ENCODE results near the gene ECSCR. TPM values are rescaled to one million over a fixed set of nuclear protein-coding genes. Genes with fewer than 3 reads are reported as not detected.

The ECSCR gene
- total RNA-seq, 1 experiment from 2014 or later = not detected

GRCh38 chr5:139415869-139416268 is 46.7 kb downstream of the ECSCR start:
- POLR2A ChIA-PET = interaction anchor here (0.7 to 3.4 kb wide), 6 partner anchors 9 to 446 kb away, joined by 3 to 16 read pairs (median 4); partner anchors contain the start of genes SPATA24 and UBE2D2
- Mint-ChIP-seq H3K4me1 (ENCODE audit: insufficient read depth, unreplicated experiment) (no peaks in the 10 kb centered on the region), H3K9me3 (ENCODE audit: unreplicated experiment) (no peaks in the 10 kb centered on the region), H3K27me3 (ENCODE audit: insufficient read depth, unreplicated experiment) (no peaks in the 10 kb centered on the region), H3K36me3 (ENCODE audit: insufficient read depth, unreplicated experiment) (peaks cover 12% of the 10 kb centered on the region), H3K4me3 (ENCODE audit: unreplicated experiment) (no peak overlapping the region), H3K27ac (ENCODE audit: low read depth, unreplicated experiment) (no peak overlapping the region)
- DNase-seq (ENCODE audit: unreplicated experiment) = no peak
- no TSS peak for BruUV-seq (replicated peaks)
- CTCF ChIA-PET = interaction anchor here (1.0 to 11.6 kb wide), 2 partner anchors 12 to 98 kb away, joined by 4 to 434 read pairs; partner anchors contain the start of gene SPATA24
- TF ChIP-seq CTCF (IDR thresholded peaks at IDR 0.05; ENCODE audit: unreplicated experiment) = no peak
- intact Hi-C loops (cut with micrococcal nuclease) = no loop called here

GRCh38 chr5:139415221-139415861 is 47.2 kb downstream of the ECSCR start:
- POLR2A ChIA-PET = interaction anchor here (0.7 to 3.4 kb wide), 5 partner anchors 9 to 445 kb away, joined by 3 to 16 read pairs (median 4); partner anchors contain the start of genes SPATA24 and UBE2D2
- peaks cover 12% of the 10 kb centered on the region for H3K36me3 Mint-ChIP-seq (ENCODE audit: insufficient read depth, unreplicated experiment)
- no peaks in the 10 kb centered on the region for H3K27me3 Mint-ChIP-seq (ENCODE audit: insufficient read depth, unreplicated experiment)
- no peaks in the 10 kb centered on the region for H3K4me1 Mint-ChIP-seq (ENCODE audit: insufficient read depth, unreplicated experiment)
- no peak for TF ChIP-seq CTCF (IDR thresholded peaks at IDR 0.05; ENCODE audit: unreplicated experiment)
- CTCF ChIA-PET = interaction anchor here (0.7 to 11.6 kb wide), 3 partner anchors 12 to 256 kb away, joined by 4 to 434 read pairs (median 4); partner anchors contain the start of gene SPATA24
- DNase-seq (ENCODE audit: unreplicated experiment) = peak; percentile 26
- no peak overlapping the region for H3K4me3 Mint-ChIP-seq (ENCODE audit: unreplicated experiment)
- BruUV-seq (replicated peaks) = no TSS peak
- H3K27ac Mint-ChIP-seq (ENCODE audit: low read depth, unreplicated experiment) = no peak overlapping the region
- intact Hi-C loops (cut with micrococcal nuclease) = no loop called here
- no peaks in the 10 kb centered on the region for H3K9me3 Mint-ChIP-seq (ENCODE audit: unreplicated experiment)

GRCh38 chr5:139414581-139415130 is 47.9 kb downstream of the ECSCR start:
- Mint-ChIP-seq H3K9me3 (ENCODE audit: unreplicated experiment) (no peaks in the 10 kb centered on the region), H3K27ac (ENCODE audit: low read depth, unreplicated experiment) (no peak overlapping the region), H3K4me1 (ENCODE audit: insufficient read depth, unreplicated experiment) (no peaks in the 10 kb centered on the region), H3K36me3 (ENCODE audit: insufficient read depth, unreplicated experiment) (peaks cover 12% of the 10 kb centered on the region), H3K4me3 (ENCODE audit: unreplicated experiment) (no peak overlapping the region), H3K27me3 (ENCODE audit: insufficient read depth, unreplicated experiment) (no peaks in the 10 kb centered on the region)
- POLR2A ChIA-PET = interaction anchor here (0.6 to 3.4 kb wide), 2 partner anchors 11 to 295 kb away, joined by 3 to 16 read pairs; partner anchors contain the start of gene SPATA24
- CTCF ChIA-PET = interaction anchor here (0.6 to 11.5 kb wide), 3 partner anchors 7 to 257 kb away, joined by 3 to 111 read pairs (median 4); no protein-coding TSS in a partner anchor
- no peak for DNase-seq (ENCODE audit: unreplicated experiment)
- intact Hi-C loops (cut with micrococcal nuclease) = no loop called here
- BruUV-seq (replicated peaks) = no TSS peak
- no peak for TF ChIP-seq CTCF (IDR thresholded peaks at IDR 0.05; ENCODE audit: unreplicated experiment)

GRCh38 chr5:139413963-139414362 is 48.6 kb downstream of the ECSCR start:
- no peak for TF ChIP-seq CTCF (IDR thresholded peaks at IDR 0.05; ENCODE audit: unreplicated experiment)
- Mint-ChIP-seq H3K4me3 (ENCODE audit: unreplicated experiment) (no peak overlapping the region), H3K9me3 (ENCODE audit: unreplicated experiment) (no peaks in the 10 kb centered on the region), H3K27me3 (ENCODE audit: insufficient read depth, unreplicated experiment) (no peaks in the 10 kb centered on the region), H3K4me1 (ENCODE audit: insufficient read depth, unreplicated experiment) (no peaks in the 10 kb centered on the region), H3K36me3 (ENCODE audit: insufficient read depth, unreplicated experiment) (peaks cover 6% of the 10 kb centered on the region), H3K27ac (ENCODE audit: low read depth, unreplicated experiment) (no peak overlapping the region)
- BruUV-seq (replicated peaks) = no TSS peak
- POLR2A ChIA-PET = interaction anchor here (0.6 to 3.4 kb wide), 2 partner anchors 10 to 295 kb away, joined by 3 to 16 read pairs; partner anchors contain the start of gene SPATA24
- intact Hi-C loops (cut with micrococcal nuclease) = no loop called here
- CTCF ChIA-PET = interaction anchor here (0.6 to 11.5 kb wide), 3 partner anchors 8 to 166 kb away, joined by 3 to 111 read pairs (median 5); no protein-coding TSS in a partner anchor
- DNase-seq (ENCODE audit: unreplicated experiment) = no peak

All from MCF 10A (cell line).